HG02759 (cell line): ENCODE data around the gene GPR6.

Experiments
- ATAC-seq: cut with Tn5 transposase; IDR thresholded peaks from one replicate; pipeline ENCODE4 v1.9.1; 2021; ENCODE audit warnings: mild to moderate bottlenecking, moderate library complexity; ENCODE audit not compliant: unreplicated experiment

GPR6 gene, protein sequence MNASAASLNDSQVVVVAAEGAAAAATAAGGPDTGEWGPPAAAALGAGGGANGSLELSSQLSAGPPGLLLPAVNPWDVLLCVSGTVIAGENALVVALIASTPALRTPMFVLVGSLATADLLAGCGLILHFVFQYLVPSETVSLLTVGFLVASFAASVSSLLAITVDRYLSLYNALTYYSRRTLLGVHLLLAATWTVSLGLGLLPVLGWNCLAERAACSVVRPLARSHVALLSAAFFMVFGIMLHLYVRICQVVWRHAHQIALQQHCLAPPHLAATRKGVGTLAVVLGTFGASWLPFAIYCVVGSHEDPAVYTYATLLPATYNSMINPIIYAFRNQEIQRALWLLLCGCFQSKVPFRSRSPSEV

DNA sequence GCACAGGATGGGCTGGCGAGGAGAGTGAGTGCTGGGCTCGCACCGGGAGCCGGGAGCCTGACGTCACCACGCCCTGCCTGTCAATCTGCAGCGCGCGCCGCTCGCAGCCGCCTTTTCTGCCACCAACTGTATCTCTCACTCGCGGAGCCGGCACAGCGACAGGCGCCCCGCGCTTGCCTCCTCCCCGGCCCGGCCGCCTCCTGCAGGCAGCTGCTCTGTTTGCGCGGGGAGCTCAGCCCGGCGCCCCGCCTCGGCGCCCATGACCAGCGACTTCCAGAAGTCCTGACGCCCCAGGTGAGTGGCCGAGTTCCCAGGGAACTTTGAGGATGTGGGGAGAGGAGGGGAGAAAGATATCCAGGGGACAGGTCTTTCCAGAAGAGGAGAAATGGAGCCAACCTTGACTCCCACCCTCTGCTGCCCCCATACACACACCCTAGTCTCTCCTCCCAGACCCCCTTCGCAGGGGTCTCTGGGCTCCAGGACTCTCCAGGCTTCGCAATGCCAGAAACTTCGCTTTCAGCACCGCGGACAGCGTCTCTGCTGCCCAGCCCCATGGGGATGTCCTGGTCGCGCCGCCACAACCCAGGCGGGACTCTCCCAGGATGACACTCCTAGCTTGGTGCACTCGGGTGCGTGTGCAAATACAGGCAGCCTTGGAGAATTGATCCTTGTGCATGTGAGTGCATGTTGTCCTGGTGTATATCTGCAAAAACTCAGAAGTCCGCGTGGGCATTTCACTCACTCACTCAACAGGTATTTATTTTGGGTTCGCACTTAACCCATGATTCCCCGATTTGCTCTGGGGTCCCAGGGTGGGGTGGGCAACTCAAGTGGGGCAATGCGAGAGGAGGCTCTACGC, at the start of gene GPR6:
TSS of gene GPR6 (plus strand) at position 138 of the 859 bp plus-strand sequence. CDS start 802 bp downstream, outside the sequence.
- ATAC-seq, result no peak

- no peak for ATAC-seq
Measured at GRCh38 chr6:109934293-109934692, 43.8 kb upstream of the GPR6 start.

DNA sequence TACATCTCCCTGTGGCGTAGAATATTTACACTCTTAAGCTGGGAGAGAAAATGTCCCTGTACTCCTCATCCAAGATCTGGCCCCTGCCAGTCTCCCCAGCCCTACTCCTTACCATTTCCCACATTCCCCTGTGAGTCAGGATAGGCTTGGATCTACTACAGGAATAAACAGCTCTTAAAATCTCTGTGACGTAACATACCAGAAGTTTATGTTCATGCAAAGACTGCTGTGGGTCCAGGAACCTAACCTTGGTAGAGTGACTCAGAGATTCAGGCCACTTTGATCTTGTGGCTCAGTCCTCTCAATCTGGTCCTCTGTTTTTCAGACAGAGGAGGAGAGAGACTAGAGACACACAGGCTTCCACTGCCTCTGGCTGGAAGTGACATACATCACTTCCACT, 38.5 kb upstream of the GPR6 start:
- no peak for ATAC-seq

DNA sequence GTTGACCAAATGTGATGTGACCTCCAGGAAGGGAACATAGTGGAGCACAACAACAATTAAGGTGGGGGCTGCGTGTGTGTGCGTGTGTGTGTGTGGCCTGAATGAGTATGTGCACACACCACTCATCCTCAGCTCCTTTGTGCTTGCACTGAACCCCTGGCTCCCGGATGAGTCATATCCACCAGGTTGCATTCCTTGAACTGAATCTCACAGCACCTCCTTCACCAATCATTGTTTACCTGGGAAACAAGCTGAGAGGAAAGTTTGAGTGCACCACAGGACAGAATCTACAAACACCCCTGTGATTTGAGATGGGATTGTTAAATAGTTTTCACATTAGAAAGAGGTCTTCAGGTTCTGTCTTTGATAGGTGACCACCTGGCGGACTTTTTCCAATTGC, 33.7 kb upstream of the GPR6 start:
- no peak for ATAC-seq

DNA sequence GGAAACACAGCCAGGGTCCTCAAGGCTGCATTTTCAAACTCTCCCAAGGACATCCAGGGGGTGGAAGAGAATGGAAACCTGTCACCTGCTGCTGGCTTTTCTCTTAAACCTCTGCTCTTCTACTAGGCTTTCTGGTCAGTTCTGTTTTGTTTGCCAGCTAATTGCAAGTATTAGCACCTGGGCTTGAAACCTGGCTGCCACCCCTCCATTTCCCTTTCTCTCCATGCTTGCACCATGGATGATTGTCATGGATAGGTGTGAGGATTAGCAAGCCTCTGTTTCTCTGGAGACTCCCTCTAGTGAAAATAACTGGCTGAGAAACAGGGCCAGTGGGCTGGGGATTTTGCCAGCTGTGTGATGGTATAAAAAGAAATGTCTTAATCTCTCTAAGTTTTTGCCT, 33.0 kb upstream of the GPR6 start:
- no peak for ATAC-seq

- no peak for ATAC-seq
Measured at GRCh38 chr6:109946979-109947378, 31.1 kb upstream of the GPR6 start.

DNA sequence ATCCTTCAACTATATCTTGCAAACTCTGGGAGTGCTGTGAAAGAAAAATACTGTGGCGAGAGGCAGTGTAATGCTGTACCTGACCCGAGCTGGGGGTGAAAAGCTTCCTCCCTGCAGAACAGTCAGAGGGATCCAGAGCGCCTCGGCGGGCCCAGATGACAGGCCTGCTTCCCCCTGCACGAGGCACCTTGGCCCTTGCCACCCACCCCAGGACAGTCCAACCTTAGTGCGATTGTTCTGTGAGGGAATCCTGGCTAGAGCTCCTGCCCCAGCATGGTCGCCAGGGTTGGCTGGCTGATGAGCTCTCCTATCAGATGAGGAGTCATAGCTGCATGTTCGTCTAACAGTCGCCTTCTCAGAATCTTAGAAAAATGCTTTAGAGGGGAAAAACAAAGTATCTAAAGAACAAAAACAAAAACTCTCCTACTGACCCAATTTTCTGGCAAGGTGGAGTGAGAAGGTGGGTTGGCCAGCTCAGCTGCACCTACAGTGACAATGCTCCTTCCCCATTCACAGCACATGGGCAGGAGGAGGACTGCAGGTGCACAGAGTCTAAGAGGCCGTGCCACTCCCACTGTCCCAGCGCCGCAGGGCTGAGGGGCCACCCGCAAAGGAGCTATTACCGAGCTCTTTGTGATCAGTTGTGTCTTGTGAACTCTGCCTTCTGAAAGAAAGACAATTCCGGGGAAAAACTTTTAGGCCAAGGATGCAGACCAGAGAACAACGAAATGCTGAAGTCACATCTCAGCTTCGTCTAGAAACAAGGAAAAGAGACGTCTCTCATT, 28.6 kb upstream of the GPR6 start:
- no peak for ATAC-seq

GRCh38 chr6:109955491-109955890, 22.6 kb upstream of the GPR6 start:
- no peak for ATAC-seq

DNA sequence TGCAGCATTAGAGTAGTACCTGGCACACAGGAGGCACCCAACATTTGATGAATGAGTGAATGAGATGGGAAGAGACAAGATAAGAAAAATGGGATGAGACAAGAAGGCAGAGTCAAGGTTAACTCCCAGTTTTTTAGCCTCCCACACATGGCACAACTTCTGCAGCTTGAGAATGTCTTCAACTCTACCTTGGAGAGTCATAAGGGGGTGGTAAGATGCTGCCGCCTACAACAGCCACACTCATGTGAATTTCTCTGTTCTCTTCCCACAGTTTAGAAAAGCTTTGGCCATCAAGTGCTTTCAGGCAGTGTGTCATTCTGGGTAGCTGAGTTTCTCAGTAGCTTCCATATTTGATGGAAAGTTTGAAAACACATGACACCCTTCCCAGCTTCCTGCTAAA, 19.5 kb upstream of the GPR6 start:
- ATAC-seq, result no peak

- ATAC-seq, result no peak
Measured at GRCh38 chr6:109961611-109962041, 16.5 kb upstream of the GPR6 start.

DNA sequence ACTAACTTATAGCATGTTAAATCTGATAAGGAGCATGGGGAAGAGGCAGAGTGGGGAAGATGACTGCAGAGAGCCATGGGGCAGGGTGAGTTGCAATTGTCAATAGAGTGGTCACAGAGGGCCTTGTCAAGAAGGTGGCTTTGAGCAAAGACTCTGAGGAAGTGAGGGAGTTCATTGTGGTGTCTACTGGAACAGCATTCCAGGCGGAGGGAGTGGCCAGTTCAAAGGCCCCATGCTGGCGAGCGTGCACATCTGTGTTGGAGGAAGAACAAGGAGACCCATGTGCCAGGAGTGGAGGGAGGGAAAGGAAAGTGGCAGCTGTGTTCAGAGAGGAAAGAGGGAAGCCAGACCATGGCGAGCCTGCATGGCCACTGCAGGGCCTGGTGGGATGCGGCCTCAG, 15.8 kb upstream of the GPR6 start:
- ATAC-seq, result no peak

DNA sequence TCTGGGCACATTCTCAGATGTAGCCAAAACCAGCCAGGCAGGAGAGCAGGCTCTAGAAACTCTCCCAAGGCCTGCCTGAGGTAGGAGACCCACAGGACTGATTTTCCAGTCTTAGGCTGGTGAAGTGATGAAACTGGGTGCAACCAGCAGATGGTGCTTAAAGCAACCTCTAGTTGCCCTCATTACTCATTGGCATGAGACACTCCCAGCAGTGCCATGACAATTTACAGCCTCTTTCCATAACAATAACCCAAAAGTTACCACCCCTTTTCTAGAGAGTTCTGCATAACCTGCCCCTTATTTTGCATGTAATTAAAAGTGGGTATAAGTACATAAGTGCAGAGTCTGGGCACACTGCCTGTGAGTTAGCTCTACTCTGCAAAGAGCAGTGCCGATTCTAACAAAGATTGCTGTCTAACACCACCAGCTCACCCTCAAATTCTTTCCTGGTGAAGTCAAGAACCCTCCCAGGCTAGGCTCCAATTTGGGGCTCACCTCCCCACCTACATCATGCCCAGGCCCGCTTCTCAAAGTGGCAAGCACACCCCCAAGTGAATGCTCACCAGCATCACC, 14.4 kb upstream of the GPR6 start:
- no peak for ATAC-seq

GRCh38 chr6:109964949-109965348, 13.2 kb upstream of the GPR6 start:
- no peak for ATAC-seq

DNA sequence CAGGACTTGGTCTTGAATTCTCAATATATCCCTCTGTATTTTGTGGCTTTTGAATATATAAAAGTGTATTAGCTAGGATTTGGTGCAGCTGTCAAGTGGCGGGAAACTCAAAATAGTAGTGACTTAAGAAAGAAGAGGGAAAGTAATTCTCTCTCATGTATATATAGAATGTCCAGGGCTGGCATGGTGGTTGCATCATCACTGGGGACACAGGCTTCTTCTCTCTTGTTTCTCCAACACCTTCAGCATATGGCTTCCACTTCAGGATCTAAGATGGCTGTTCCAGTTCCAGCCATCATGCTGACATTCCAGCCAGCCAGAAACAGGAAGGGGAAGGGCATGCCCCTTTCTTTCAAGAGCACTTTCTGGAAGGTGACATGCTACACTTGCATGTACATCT, 11.8 kb upstream of the GPR6 start:
- ATAC-seq, result no peak

DNA sequence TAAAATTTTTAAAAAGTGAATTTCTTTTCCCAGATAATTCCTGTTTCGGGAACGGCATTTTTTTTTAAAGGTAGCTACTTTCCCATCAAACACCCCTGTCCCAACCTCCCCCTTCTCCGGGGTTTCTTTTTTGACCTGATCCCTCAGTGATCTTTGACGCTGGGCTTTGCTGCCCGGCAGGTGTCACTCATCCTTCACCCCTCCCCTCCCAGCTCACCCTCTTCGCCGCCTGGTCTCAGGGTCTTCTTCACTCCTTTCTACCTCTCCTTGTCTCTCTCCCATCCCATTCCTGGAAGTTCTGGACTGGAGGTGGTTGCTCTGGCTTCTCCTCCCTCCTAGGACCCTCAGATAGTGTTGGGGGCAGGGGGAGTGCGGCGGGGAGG, 329 bp upstream of the GPR6 start:
- ATAC-seq, result no peak

GRCh38 chr6:109979033-109979921, 1.2 kb downstream of the GPR6 start:
- no peak for ATAC-seq

- ATAC-seq, result no peak
Measured at GRCh38 chr6:109984410-109984809, 6.3 kb downstream of the GPR6 start.

DNA sequence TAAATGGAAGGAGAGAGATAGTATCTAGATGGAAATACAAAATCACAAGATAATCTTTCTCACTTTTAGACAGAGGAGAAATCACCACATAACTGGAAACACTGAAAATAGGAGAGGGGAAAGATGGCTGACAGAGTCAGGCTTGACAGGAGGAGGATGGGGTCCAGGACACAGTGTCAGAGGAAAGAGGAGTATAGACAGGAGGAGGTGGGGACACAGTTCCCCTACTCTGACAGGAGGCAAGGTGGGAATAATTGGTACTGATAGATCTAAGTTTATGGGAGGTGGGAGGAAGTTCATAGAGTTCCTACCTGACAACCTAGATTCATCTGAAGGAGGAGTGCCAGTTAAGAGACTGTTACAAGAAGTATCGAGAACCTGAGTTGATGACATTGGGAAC, 9.1 kb downstream of the GPR6 start:
- ATAC-seq, result no peak

GRCh38 chr6:109991201-109992101, 13.3 kb downstream of the GPR6 start:
- no peak for ATAC-seq
